Activated T-cell treated with anti-CD3 and anti-CD28 coated beads, Interleukin-2, amount 50 U/mL, for 1 hour (primary cell): ENCODE measurements around the gene EMC1.
"Not testable (repeated sequence)": the region's sequence is repeated elsewhere in the genome, so short reads cannot be mapped to it uniquely, and the experiment has no call there.

ENCODE experiments used
- DNase-seq: peaks from one replicate; pipeline ENCODE4 v3.0.0-alpha.2; 2020

Gene EMC1

DNA sequence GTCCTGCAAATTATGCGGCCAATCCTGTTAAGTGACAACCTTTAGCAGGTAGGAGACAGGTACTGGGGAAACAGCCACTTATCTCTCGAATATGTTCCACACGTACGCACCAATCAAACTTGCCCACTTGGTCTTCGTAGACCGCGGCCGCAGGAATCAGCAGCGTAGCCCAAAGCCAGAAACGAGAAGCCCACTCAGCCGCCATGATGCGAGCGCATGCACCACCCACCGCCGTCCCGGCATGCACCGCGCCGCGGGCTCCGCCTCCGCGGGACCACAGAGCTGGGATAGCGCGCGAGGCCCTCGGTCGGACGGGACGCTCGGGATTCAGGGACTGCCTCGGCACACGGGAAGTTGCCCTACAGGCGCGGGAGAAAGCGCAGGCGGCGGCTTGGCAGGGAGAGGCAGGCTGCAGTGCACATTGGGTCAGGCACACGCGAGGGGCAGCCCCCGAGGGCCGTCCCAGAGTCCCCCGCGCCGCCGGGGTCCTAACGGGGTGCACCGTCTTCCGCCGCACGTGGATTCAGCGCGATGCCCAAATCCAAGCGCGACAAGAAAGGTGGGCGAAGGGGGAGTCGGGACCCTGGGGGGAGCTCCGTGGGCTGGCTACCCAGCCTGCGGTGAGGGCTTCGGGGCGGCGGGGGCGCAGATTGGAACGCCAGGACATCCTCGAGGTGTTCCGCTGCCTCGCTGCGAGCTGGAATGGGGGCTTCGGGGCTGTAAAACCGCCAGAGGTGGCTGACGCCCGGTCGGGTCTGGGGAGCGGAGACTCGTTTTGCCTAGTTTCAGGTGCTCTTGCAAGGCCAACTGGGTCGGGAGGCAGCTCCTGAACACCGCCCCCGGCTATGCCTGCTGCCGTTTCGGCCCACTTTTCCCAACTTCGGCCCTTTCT lies at the start of gene EMC1, which contains the start of gene MRTO4:
Gene EMC1, minus strand, starts transcription at position 220 of the 892 bp plus-strand sequence. Its CDS starts 15 bp downstream, at position 205.
Gene MRTO4, plus strand, starts transcription at position 501 of the 892 bp plus-strand sequence. Its CDS starts 31 bp downstream, at position 532.
- peak; percentile 95 for DNase-seq

DNA sequence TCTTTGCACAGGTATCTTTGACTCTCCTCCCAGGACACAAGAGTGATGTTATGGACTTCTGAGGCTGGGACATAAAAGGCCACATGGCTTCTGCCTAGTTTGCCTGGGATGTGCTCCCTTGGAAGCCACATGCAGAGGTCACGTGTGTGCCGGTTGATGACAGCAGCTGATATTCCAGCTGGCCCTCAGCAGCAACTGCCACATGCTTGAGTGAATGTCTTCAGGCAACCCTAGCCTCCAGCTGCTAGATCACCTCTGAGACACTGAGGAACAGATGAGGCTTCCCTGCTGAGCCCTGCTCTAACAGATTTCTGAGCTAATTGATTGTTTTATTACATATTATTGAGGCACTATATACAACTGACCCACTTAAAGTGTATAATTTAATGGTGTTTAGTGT lies 48.9 kb upstream of the EMC1 start:
- no peak for DNase-seq

DNA sequence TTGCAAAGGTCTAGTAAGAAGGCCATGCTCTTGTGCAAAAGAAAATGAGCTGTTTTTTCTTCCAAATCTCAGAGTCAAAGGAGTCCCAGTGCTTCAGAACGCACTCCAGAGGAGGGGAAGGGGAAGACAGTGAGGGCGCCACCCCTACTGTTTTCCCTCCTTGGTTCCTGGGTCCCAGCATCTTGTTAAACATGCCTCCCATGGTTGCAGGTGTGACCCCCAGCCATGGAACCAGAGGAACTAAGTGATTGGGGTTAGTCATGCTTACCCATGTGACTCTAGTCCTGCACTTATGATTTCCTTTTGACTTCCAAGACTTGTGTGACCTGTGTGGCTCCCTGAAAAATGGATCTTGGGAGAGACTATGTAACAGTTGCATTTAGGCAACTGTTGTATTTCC lies 43.3 kb upstream of the EMC1 start:
- DNase-seq: no peak

DNA sequence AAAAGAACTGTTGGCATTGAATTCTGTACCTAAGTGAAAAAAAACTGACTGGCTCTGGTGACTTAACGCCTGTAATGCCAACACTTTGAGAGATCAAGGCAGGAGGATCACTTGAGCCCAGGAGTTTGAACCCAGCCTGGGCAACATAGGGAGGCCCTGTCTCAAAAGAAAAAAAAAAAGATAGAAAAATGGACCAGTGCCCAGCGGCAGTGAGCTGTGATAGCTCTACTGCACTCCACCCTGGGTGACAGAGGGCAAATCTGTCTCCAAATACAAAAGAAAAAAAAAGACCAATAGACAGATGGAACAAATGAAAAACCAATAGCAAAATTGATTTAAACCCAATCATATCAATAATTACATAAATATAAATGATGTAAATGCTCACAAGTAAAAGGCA lies 37.9 kb upstream of the EMC1 start:
- DNase-seq: no peak

DNA sequence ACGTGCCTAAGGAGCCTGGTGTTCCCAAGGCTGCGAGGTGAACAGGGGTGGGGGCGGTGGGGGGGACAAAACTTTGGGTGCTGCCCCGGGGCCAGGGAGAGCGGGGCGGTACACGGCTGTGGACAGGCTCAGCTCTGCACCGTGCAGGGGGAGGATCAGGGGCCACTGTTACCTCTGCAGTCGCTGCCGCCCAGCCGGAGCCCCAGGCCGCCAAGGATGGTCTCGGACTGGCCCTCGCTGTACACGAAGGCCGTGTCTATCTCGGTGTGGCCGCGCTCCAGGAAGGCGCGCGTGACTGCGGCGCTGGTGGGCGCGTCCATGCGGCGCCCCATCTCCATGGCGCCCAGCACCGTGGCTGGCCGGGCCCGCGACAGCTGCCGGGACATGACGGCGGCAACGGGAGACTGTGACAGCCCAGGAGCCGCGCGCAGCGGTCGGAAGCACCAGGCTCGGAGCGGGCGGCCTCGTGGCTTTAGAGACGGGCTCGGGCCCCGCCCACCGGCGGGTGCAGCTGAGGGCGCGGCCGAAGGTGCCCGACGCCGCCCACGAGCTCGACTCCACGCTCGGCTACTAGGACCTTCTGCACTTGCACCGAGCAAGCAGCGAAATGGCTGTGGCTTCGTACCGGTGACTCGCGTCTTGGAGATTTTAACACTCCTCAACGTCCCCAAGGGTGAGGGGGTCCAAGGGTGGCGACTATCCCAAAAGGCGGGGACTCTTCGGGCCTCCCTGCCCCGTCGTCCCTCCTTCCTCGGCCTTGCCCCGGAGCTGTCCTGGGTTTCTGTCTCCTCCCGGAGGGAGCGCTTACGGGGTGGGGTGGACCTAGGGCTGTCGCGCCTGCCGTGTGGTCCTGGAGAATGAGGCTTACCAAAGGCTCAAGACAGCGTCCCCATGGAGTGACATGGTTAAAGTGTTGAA lies 37.3 kb upstream of the EMC1 start, which contains the start of gene AKR7A3:
Gene AKR7A3, minus strand, starts transcription at position 447 of the 918 bp plus-strand sequence. Its CDS starts 61 bp downstream, at position 386.
- DNase-seq: peak; percentile 69

DNA sequence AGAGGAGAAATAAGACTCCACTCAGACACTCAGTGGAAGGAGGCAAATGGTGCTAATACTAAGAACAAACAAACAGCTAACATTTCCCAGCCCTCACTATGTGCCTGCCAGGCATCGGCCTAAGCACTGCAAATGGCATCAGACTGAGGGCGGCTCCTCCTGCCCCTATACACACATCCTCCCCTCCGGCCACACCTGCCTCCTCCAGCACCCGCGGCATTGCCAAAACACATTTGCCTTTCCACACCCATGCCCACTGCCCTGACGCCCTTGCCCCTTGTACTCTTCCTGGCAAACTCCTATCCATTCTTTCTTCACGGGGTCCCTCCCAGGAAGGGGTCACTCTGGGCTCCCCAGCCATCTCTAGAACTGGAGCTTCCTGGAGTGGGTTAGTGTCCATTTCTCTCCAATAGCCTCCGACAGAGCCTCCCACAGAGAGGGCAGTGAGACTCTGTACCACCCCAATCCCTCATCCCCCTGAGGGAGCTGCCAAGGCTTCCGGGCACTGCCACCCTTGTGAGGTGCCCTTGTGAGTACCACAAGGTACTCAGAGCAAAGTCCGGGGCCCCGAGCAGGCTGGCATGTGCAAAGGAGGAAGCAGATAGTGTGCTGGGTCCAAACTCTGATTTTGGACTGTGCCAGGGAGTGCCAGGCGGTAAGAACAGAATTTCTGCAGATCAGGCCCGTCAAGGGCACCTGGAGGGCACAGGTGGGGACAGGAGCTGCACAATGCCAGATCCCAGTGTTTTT lies 36.3 kb upstream of the EMC1 start:
- DNase-seq: no peak

DNA sequence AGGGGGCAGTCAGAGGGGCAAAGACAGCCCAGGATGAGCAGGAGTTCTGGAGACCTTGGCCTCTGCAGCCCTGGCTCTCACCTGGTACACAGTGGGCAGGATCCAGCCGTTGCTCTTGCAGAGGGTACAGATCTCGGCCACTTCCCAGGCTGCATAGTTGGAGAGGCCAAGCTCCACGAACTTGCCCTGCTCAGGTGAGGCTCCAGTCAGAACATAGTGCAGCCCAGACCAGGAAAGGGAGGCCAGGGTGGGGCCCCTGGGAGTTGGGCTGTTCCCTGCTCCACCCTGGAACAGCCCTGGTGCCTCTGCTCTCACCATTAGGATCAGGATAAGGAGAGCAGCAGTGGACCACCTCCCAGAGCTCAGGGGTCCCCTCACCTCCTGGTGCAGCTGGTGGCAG lies 34.5 kb upstream of the EMC1 start:
- not testable (repeated sequence) for DNase-seq

DNA sequence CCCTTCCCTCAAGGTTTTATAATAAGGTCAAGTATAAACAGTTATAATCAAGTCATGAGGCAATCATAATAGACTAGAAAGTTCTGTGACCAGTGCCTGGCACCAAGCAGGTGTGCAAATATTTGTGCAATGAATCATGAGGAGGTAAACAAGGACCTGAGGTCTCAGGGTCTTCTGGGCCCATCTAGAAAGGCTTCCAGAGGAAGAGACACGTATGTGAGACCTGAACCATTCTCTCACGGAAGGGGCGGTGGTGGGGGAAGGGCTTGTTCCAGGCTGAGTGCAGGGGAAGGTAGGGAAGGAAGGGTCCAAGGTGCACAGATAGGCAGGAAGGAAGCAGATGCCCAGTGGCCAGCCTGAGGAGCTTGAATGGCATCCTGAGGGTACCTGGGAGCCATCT lies 34.0 kb upstream of the EMC1 start:
- DNase-seq: not testable (repeated sequence)

DNA sequence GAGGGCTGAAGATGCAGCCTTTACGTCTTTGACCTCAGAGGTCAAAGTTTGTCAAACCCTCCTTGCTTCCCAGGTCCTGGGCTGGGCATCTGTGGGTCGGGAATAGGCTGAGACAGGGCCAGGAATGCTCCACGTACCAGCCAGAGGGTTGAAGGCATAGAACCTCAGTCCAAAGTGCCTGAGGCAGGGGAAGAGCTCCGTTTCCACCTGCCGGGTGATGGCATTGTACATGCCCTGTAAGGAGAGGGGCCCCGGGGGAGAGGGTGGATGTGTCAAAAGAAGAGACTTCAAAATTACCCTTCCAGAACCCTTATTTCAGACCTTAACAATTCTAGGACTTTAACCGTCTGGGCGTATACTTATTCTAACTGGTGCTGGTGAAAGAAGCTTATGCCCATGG lies 33.6 kb upstream of the EMC1 start:
- no peak for DNase-seq

DNA sequence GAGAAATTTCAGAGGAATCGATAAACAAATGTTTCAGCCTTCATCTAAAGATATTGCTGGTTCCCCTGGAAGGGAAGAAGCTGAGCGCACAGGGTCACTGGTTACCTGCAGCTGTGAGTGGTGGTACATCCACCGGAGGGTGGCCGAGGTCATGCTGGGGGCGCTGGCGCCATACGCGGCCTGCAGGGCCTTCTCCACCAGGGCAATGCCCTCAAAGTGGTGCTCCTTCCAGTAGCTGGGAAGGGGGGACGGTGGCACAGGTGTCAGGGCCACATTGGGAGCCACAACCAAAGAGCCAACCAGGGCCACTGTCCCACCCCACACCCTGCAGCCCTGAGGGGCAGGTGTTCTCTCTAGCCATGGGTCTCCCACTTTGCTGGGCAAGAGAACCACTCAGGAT lies 32.6 kb upstream of the EMC1 start:
- DNase-seq: no peak

DNA sequence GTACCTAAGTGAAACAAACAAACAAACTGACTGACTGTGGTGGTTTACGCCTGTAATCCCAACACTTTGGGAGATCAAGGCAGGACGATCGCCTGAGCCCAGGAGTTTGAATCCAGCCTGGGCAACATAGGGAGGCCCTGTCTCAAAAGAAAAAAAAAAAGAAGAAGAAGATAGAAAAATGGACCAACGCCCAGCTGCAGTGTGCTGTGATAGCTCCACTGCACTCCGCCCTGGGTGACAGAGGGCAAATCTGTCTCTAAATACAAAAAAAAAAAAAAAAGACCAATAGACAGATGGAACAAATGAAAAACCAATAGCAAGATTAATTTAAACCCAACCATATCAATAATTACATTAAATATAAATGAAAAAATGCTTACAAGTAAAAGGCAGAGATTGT lies 23.3 kb upstream of the EMC1 start:
- no peak for DNase-seq

DNA sequence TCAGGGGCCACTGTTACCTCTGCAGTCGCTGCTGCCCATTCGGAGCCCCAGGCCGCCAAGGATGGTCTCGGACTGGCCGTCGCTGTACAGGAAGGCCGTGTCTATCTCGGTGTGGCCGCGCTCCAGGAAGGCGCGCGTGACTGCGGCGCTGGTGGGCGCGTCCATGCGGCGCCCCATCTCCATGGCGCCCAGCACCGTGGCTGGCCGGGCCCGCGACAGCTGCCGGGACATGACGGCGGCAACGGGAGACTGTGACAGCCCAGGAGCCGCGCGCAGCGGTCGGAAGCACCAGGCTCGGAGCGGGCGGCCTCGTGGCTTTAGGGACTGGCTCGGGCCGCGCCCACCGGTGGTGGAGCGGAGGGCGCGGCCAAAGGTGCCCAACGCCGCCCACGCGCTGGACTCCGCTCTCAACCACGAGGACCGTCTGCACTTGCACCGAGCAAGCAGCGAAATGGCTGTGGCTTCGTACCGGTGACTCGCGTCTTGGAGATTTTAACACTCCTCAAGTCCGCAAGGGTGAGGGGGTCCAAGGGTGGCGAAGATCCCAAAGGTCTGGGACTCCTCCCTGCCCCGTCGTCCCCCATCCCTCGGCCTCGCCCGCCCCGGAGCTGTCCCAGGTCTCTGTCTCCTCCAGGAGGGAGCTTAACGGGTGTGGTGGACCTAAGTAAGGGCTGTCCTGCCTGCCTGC lies 22.7 kb upstream of the EMC1 start:
- not testable (repeated sequence) for DNase-seq

DNA sequence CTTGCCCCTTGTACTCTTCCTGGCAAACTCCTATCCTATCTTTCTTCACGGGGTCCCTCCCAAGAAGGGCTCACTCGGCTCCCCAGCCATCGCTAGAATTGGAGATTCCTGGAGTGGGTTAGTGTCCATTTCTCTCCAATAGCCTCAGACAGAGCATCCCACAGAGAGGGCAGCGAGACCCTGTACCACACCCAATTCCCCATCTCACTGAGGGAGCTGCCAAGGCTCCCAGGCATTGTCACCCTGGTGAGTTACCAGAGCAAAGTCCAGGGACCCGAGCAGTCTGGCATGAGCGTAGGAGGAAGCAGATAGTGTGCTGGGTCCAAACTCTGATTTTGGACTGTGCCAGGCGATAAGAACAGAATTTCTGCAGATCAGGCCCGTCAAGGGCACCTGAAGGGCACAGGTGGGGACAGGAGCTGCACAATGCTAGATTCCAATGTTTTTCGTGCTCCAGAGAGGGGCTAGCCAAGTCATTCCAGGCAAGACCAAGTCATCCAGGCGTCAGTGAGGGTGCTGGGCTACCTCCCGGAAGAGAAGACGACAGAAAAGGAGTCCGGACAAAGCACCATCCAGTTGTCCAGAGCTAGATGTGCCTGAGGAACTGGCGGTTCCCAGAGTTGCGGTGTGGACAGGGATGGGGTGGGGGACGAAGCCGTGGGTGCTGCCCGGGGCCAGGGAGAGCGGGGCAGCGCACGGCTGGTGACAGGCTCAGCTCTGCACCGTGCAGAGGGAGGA lies 22.0 kb upstream of the EMC1 start:
- DNase-seq: no peak

DNA sequence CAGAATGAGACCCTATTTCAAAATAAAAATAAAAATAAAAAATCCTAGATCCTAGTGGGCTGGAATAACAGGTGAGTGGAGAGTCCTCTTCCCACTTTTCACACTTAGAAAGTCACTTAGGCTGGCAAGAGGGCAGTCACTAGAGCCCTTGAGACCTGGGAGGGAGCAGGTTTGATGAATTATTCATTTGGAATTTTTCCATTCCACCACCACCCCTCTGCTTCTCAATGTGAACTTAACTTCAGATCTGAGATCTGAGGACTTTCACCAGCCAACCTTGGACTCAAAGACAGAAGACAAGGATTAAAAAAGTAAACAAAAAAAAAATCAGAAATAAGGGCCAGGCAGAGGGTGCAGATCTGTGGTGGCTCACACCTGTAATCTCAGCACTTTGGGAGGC lies 20.7 kb upstream of the EMC1 start:
- DNase-seq: no peak

DNA sequence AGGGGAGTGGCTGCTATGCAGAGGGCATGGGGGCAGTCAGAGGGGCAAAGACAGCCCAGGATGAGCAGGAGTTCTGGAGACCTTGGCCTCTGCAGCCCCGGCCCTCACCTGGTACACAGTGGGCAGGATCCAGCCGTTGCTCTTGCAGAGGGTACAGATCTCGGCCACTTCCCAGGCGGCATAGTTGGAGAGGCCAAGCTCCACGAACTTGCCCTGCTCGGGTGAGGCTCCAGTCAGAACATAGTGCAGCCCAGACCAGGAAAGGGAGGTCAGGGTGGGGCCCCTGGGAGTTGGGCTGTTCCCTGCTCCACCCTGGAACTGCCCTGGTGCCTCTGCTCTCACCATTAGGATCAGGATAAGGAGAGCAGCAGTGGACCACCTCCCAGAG lies 19.0 kb upstream of the EMC1 start:
- not testable (repeated sequence) for DNase-seq

DNA sequence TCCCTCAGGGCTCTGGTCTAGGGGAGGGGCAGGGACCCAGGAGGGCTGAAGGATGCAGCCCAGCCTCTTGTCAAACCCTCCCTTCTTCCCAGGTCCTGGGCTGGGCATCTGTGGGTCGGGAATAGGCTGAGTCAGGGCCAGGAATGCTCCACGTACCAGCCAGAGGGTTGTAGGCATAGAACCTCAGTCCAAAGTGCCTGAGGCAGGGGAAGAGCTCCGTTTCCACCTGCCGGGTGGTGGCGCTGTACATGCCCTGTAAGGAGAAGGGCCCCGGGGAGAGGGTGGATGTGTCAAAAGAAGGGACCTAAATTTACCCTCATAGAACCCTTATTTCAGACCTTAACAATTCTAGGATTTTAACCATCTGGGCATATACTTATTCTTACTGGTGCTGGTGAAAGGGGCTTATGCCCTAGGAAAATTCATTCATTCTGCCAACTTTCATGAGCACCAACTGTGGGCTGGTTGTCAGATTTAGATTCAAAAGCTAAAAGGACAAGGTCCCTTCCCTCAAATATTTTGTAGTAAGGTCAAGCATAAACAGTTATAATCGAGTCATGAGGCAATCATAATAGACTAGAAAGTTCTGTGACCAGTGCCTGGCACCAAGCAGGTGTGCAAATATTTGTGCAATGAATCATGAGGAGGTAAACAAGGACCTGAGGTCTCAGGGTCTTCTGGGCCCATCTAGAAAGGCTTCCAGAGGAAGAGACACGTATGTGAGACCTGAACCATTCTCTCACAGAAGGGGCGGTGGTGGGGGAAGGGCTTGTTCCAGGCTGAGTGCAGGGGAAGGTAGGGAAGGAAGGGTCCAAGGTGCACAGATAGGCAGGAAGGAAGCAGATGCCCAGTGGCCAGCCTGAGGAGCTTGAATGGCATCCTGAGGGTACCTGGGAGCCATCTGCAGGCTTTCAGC lies 18.4 kb upstream of the EMC1 start:
- not testable (repeated sequence) for DNase-seq

DNA sequence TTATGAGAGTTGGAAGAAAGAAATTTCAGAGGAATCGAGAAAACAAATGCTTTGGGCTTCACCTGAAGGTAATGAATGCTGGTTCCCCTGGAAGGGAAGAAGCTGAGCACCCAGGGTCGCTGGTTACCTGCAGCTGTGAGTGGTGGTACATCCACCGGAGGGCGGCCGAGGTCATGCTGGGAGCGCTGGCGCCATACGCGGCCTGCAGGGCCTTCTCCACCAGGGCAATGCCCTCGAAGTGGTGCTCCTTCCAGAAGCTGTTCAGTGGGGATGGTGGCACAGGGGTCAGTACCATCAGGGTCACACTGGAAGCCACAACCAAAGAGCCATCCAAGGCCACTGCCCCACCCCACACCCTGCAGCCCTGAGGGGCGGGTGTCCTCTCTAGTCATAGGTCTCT lies 17.1 kb upstream of the EMC1 start:
- no peak for DNase-seq

DNA sequence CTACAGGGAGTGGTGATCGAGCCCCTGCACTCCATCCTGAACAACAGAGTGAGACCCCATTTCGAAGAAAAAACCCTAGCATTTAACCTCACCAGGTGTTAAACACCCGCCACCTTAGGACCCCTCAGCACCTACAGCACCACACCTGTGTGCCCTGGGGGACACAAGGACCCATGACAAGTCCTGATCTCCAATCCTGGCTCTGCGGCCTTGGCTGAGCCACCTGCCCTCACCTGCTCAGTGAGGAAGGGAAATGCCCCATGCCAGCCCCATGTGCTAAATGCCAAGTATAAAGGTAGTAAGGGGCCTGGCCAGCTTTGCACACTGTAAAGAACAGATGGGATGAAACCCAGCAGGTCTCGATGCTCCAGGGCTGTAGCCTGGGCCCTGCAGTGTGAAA lies 11.4 kb upstream of the EMC1 start:
- no peak for DNase-seq

DNA sequence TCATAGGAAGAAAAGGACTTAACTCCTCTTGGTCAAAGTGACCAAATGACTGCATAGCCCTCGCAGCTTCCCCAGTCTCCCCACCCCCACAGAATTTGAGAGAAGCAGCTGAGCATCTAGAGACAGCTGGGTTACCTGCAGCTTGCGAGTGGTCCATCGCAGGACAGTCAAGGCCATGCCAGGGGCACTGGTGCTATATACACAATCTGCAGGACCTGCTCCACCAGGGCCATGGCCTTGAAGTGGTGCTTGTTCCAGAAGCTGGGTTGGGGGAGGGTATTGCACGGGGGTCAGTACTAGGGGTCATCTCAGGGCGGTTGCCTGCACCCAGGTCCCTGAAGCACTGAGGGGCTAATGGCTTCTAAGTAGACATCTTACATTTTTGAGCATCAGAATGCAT lies 10.7 kb upstream of the EMC1 start:
- no peak for DNase-seq
